ENCODE results near the gene PSTPIP1. TPM values are rescaled to one million over a fixed set of nuclear protein-coding genes. Genes with fewer than 3 reads are reported as not detected.
A peak's percentile ranks its signal among the peaks of the same experiment; 100 is the strongest.

The PSTPIP1 gene
- total RNA-seq, result 10 to 100 TPM in 1 of 4 donors, 1 to 10 TPM in 3; 4.6 to 14.3 (median 7.7) TPM
- 10 to 100 TPM in 1 of 3 donors, 1 to 10 TPM in 2; 2.1 to 10.4 (median 6.6) TPM for polyA plus RNA-seq

GRCh38 chr15:76994971-76995945 lies at the start of gene PSTPIP1:
Gene PSTPIP1, plus strand, starts transcription at chr15:76995126. Its CDS starts 448 bp downstream, at chr15:76995574.
- H3K9me3 ChIP-seq, result no peaks in the 10 kb centered on the region
- peak within 1 kb of the TSS; percentile 47 to 75 (median 52) for H3K27ac ChIP-seq
- TF ChIP-seq EP300 (IDR thresholded peaks at IDR 0.05) (no peak), CTCF (IDR thresholded peaks at IDR 0.05) (no peak), POLR2AphosphoS5 (IDR thresholded peaks at IDR 0.05) (peak in 1 of 4 donors; percentile 7), POLR2A (IDR thresholded peaks at IDR 0.05) (no peak)
- 35 to 68% methylated on average over 28 of the region's 28 CpGs for WGBS, 2 donors
- H3K36me3 ChIP-seq, result no peaks in the 10 kb centered on the region
- peak; percentile 68 for DNase-seq
- no peaks in the 10 kb centered on the region for H3K27me3 ChIP-seq
- H3K4me3 ChIP-seq, result peak within 1 kb of the TSS; percentile 3 to 37 (median 17)
- peaks cover 0 to 25% (median 9%) of the 10 kb centered on the region in 4 donors for H3K4me1 ChIP-seq
- intact Hi-C loops (cut with DNase I), result no loop called here

- intact Hi-C loops (cut with DNase I), result no loop called here
- Histone ChIP-seq H3K27me3 (no peaks in the 10 kb centered on the region), H3K27ac (peak overlapping the region in 1 of 4 donors; percentile 71), H3K9me3 (no peaks in the 10 kb centered on the region), H3K36me3 (peaks cover 0 to 46% (median 4%) of the 10 kb centered on the region in 4 donors), H3K4me1 (peaks cover 0 to 23% (median 13%) of the 10 kb centered on the region in 4 donors), H3K4me3 (no peak overlapping the region)
- no peak for DNase-seq
- TF ChIP-seq POLR2AphosphoS5 (IDR thresholded peaks at IDR 0.05) (peak in 1 of 4 donors; percentile 14), EP300 (IDR thresholded peaks at IDR 0.05) (no peak)
- WGBS, 2 donors, result 83 to 84% methylated on average over 2 of the region's 2 CpGs
Observed at GRCh38 chr15:76945494-76946093, 49.3 kb upstream of the PSTPIP1 start.

GRCh38 chr15:76947454-76947853 lies 47.5 kb upstream of the PSTPIP1 start:
- Histone ChIP-seq H3K36me3 (peaks cover 0 to 55% (median 4%) of the 10 kb centered on the region in 4 donors), H3K27ac (no peak overlapping the region), H3K9me3 (no peaks in the 10 kb centered on the region), H3K4me1 (peaks cover 0 to 23% (median 13%) of the 10 kb centered on the region in 4 donors), H3K27me3 (no peaks in the 10 kb centered on the region), H3K4me3 (no peak overlapping the region)
- intact Hi-C loops (cut with DNase I), result no loop called here
- WGBS, 2 donors, result 38 to 52% methylated on average over 3 of the region's 3 CpGs
- DNase-seq, result no peak
- TF ChIP-seq CTCF (IDR thresholded peaks at IDR 0.05), result no peak
- no peak for TF ChIP-seq EP300 (IDR thresholded peaks at IDR 0.05)
- TF ChIP-seq POLR2A (IDR thresholded peaks at IDR 0.05), result no peak

- Histone ChIP-seq H3K36me3 (peaks cover 0 to 43% (median 4%) of the 10 kb centered on the region in 4 donors), H3K27ac (no peak overlapping the region), H3K9me3 (no peaks in the 10 kb centered on the region), H3K27me3 (no peaks in the 10 kb centered on the region), H3K4me3 (no peak overlapping the region), H3K4me1 (peaks cover 0 to 13% (median 4%) of the 10 kb centered on the region in 4 donors)
- WGBS, 2 donors, result 88 to 98% methylated on average over 1 of the region's 1 CpG
- no peak for DNase-seq
- TF ChIP-seq CTCF (IDR thresholded peaks at IDR 0.05) (no peak), POLR2A (IDR thresholded peaks at IDR 0.05) (no peak), EP300 (IDR thresholded peaks at IDR 0.05) (no peak), POLR2AphosphoS5 (IDR thresholded peaks at IDR 0.05) (no peak)
- intact Hi-C loops (cut with DNase I), result no loop called here
Observed at GRCh38 chr15:76951220-76951619, 43.7 kb upstream of the PSTPIP1 start.

- Histone ChIP-seq H3K9me3 (no peaks in the 10 kb centered on the region), H3K36me3 (peaks cover 0 to 24% (median 1%) of the 10 kb centered on the region in 4 donors), H3K4me1 (peaks cover 0 to 5% (median 2%) of the 10 kb centered on the region in 4 donors), H3K4me3 (no peak overlapping the region), H3K27ac (no peak overlapping the region), H3K27me3 (no peaks in the 10 kb centered on the region)
- no peak for DNase-seq
- 33 to 57% methylated on average over 3 of the region's 3 CpGs for WGBS, 2 donors
- intact Hi-C loops (cut with DNase I), result no loop called here
- no peak for TF ChIP-seq CTCF (IDR thresholded peaks at IDR 0.05)
- no peak for TF ChIP-seq POLR2A (IDR thresholded peaks at IDR 0.05)
- TF ChIP-seq POLR2AphosphoS5 (IDR thresholded peaks at IDR 0.05), result no peak
- TF ChIP-seq EP300 (IDR thresholded peaks at IDR 0.05), result no peak
Observed at GRCh38 chr15:76953913-76954312, 41.0 kb upstream of the PSTPIP1 start.

Data from sigmoid colon (tissue), 7 donors.